WTC11 (cell line): ENCODE results near the gene SIAE. TPM values are rescaled to one million over a fixed set of nuclear protein-coding genes. Genes with fewer than 3 reads are reported as not detected.

Source experiments
- ATAC-seq: fragments of 200-7000 bp; cut with Tn5 transposase; 2 replicates; pipeline ENCODE4 v1.10.0; 2021; ENCODE audit warnings: mild to moderate bottlenecking, moderate library complexity
- CTCF ChIA-PET: fragments of 300-600 bp; sonication (Branson Sonifier 250); formaldehyde crosslinking; loops from one replicate; lab custom pipeline; 2021; ENCODE audit warnings: antibody characterized with exemption; lab: Charles Lee
- POLR2A ChIA-PET: fragments of 350-600 bp; sonication (Branson Sonifier 250); formaldehyde crosslinking; loops from one replicate; lab custom pipeline; 2021; ENCODE audit warnings: antibody characterized with exemption; lab: Charles Lee
- DNase-seq: peaks from one replicate; pipeline ENCODE4 v3.0.0; 2021; ENCODE audit warnings: low spot score
- H3K27ac Mint-ChIP-seq: 2 replicates; pipeline ENCODE4 v1.8.0; 2021; ENCODE audit warnings: mixed read lengths
- H3K27me3 Mint-ChIP-seq: 2 replicates; pipeline ENCODE4 v1.8.0; 2021; ENCODE audit warnings: low read depth, mild to moderate bottlenecking, moderate library complexity, mixed read lengths
- H3K36me3 Mint-ChIP-seq: 2 replicates; pipeline ENCODE4 v1.8.0; 2021; ENCODE audit warnings: mixed read lengths
- H3K4me1 Mint-ChIP-seq: 2 replicates; pipeline ENCODE4 v1.8.0; 2022; ENCODE audit warnings: mixed read lengths
- H3K4me3 Mint-ChIP-seq: 2 replicates; pipeline ENCODE4 v1.8.0; 2021; ENCODE audit warnings: mild to moderate bottlenecking, moderate library complexity, mixed read lengths
- H3K9me3 Mint-ChIP-seq: 2 replicates; pipeline ENCODE4 v1.8.0; 2021; ENCODE audit warnings: mixed read lengths
- ATF1 ChIP-seq: sonication (generic); formaldehyde crosslinking; IDR thresholded peaks from 2 replicates; pipeline ENCODE4 v1.8.1; 2023; ENCODE audit warnings: mild to moderate bottlenecking, moderate library complexity, missing genetic modification reagents
- ATF6 ChIP-seq: sonication (generic); formaldehyde crosslinking; IDR thresholded peaks from 2 replicates; pipeline ENCODE4 v1.8.1; 2023; ENCODE audit warnings: mild to moderate bottlenecking, missing genetic modification reagents
- E2F5 ChIP-seq: sonication (generic); formaldehyde crosslinking; IDR thresholded peaks from 2 replicates; pipeline ENCODE4 v1.8.1; 2022; ENCODE audit warnings: mild to moderate bottlenecking, moderate library complexity, missing genetic modification reagents
- FOXP4 ChIP-seq: sonication (generic); formaldehyde crosslinking; IDR thresholded peaks from 2 replicates; pipeline ENCODE4 v1.8.0; 2022; ENCODE audit warnings: mild to moderate bottlenecking, missing genetic modification reagents
- MAX ChIP-seq: sonication (generic); formaldehyde crosslinking; IDR thresholded peaks from 2 replicates; pipeline ENCODE4 v1.8.0; 2022; ENCODE audit warnings: mild to moderate bottlenecking, missing genetic modification reagents
- MLX ChIP-seq: sonication (generic); formaldehyde crosslinking; IDR thresholded peaks from 2 replicates; pipeline ENCODE4 v1.8.1; 2023; ENCODE audit warnings: mild to moderate bottlenecking, missing genetic modification reagents, moderate library complexity
- NFYB ChIP-seq: sonication (generic); formaldehyde crosslinking; conservative IDR thresholded peaks from 2 replicates; pipeline ENCODE4 v1.8.0; 2022; ENCODE audit warnings: low read depth, missing genetic modification reagents
- NR2C2 ChIP-seq: sonication (generic); formaldehyde crosslinking; IDR thresholded peaks from 2 replicates; pipeline ENCODE4 v1.8.0; 2022; ENCODE audit warnings: mild to moderate bottlenecking, missing genetic modification reagents
- PRDM15 ChIP-seq: sonication (generic); formaldehyde crosslinking; IDR thresholded peaks from 2 replicates; pipeline ENCODE4 v1.8.0; 2022; ENCODE audit warnings: missing genetic modification reagents
- PRRX2 ChIP-seq: fragments of 250-450 bp; sonication (Bioruptor Pico); IDR thresholded peaks from 2 replicates; pipeline ENCODE4 v1.8.0; 2021; ENCODE audit warnings: mild to moderate bottlenecking
- RORB ChIP-seq: fragments of 250-450 bp; sonication (Bioruptor Pico); IDR thresholded peaks from 2 replicates; pipeline ENCODE4 v1.9.0; 2021; ENCODE audit warnings: mild to moderate bottlenecking
- SP1 ChIP-seq: sonication (generic); formaldehyde crosslinking; conservative IDR thresholded peaks from 2 replicates; pipeline ENCODE4 v1.8.1; 2022; ENCODE audit warnings: missing genetic modification reagents
- ZBTB21 ChIP-seq: sonication (generic); formaldehyde crosslinking; IDR thresholded peaks from 2 replicates; pipeline ENCODE4 v1.8.1; 2023; ENCODE audit warnings: mild to moderate bottlenecking, missing genetic modification reagents, borderline replicate concordance
- ZNF138 ChIP-seq: sonication (generic); formaldehyde crosslinking; conservative IDR thresholded peaks from 2 replicates; pipeline ENCODE4 v1.8.1; 2022; ENCODE audit warnings: mild to moderate bottlenecking, moderate library complexity, missing genetic modification reagents
- ZNF219 ChIP-seq: sonication (generic); formaldehyde crosslinking; IDR thresholded peaks from 2 replicates; pipeline ENCODE4 v1.8.0; 2023; ENCODE audit warnings: missing genetic modification reagents, mild to moderate bottlenecking, borderline replicate concordance
- ZNF232 ChIP-seq: sonication (generic); formaldehyde crosslinking; IDR thresholded peaks from 2 replicates; pipeline ENCODE4 v1.8.0; 2022; ENCODE audit warnings: mild to moderate bottlenecking, missing genetic modification reagents
- ZNF263 ChIP-seq: sonication (generic); formaldehyde crosslinking; IDR thresholded peaks from 2 replicates; pipeline ENCODE4 v1.8.1; 2022; ENCODE audit warnings: low read depth, mild to moderate bottlenecking, moderate library complexity, missing genetic modification reagents
- ZNF423 ChIP-seq: fragments of 250-450 bp; sonication (Bioruptor Pico); IDR thresholded peaks from 2 replicates; pipeline ENCODE4 v2.1.2; 2022; ENCODE audit warnings: mild to moderate bottlenecking, moderate library complexity
- ZNF532 ChIP-seq: fragments of 250-450 bp; sonication (Bioruptor Pico); IDR thresholded peaks from 2 replicates; pipeline ENCODE4 v1.9.0; 2021; ENCODE audit warnings: mild to moderate bottlenecking, borderline replicate concordance
- ZSCAN18 ChIP-seq: fragments of 250-450 bp; sonication (Bioruptor Pico); IDR thresholded peaks from 2 replicates; pipeline ENCODE4 v2.1.2; 2022; ENCODE audit warnings: mild to moderate bottlenecking, moderate library complexity
- total RNA-seq: library from RNA; stranded (reverse); gene quantifications from 3 replicates; pipeline ENCODE4 v1.2.3, GENCODE V29; 2021

SIAE gene
- total RNA-seq, 1 experiment from 2014 or later = 4.9 TPM

GRCh38 chr11:124722176-124722575, 48.6 kb upstream of the SIAE start:
- ATAC-seq = no peak
- peaks cover 66% of the 10 kb centered on the region for H3K4me1 Mint-ChIP-seq
- H3K4me3 Mint-ChIP-seq = no peak overlapping the region
- DNase-seq = no peak
- no peaks in the 10 kb centered on the region for H3K36me3 Mint-ChIP-seq
- H3K27me3 Mint-ChIP-seq = peaks cover 88% of the 10 kb centered on the region
- ChIA-PET POLR2A (no interaction called here), CTCF (no interaction called here)
- H3K9me3 Mint-ChIP-seq = no peaks in the 10 kb centered on the region
- H3K27ac Mint-ChIP-seq = no peak overlapping the region
- TF ChIP-seq PRDM15 (CRISPR knock-in tag) (no peak), NFYB (no peak), MAX (CRISPR knock-in tag) (no peak), ZSCAN18 (CRISPR knock-in tag) (no peak), FOXP4 (no peak), ATF1 (CRISPR knock-in tag) (no peak), ZNF532 (CRISPR knock-in tag) (no peak), ZBTB21 (CRISPR knock-in tag) (no peak), ZNF232 (CRISPR knock-in tag) (no peak), ZNF138 (CRISPR knock-in tag) (no peak), ZNF423 (CRISPR knock-in tag) (no peak), NR2C2 (CRISPR knock-in tag) (no peak)

GRCh38 chr11:124719534-124719933, 46.0 kb upstream of the SIAE start:
- ATAC-seq (no peak), DNase-seq (no peak)
- Mint-ChIP-seq H3K27me3 (peaks cover 100% of the 10 kb centered on the region), H3K36me3 (no peaks in the 10 kb centered on the region), H3K9me3 (no peaks in the 10 kb centered on the region), H3K27ac (no peak overlapping the region), H3K4me3 (peak overlapping the region; percentile 81), H3K4me1 (peaks cover 50% of the 10 kb centered on the region)
- ChIA-PET CTCF (no interaction called here), POLR2A (no interaction called here)
- TF ChIP-seq ATF6 (CRISPR knock-in tag) = no peak
- TF ChIP-seq RORB (CRISPR knock-in tag) = no peak
- no peak for TF ChIP-seq ZNF263 (CRISPR knock-in tag)
- TF ChIP-seq E2F5 (CRISPR knock-in tag) = no peak
- TF ChIP-seq SP1 (CRISPR knock-in tag) = no peak
- no peak for TF ChIP-seq PRRX2
- no peak for TF ChIP-seq ZNF219 (CRISPR knock-in tag)
- no peak for TF ChIP-seq MLX
